KMS-11 (cell line): ENCODE results near the gene SFT2D2.
"Not testable (repeated sequence)": the region's sequence is repeated elsewhere in the genome, so short reads cannot be mapped to it uniquely, and the experiment has no call there.

ENCODE experiments used
- H2AFZ ChIP-seq: fragments of 200-600 bp; sonication (generic); 2 replicates; pipeline ENCODE4 v1.6.1; 2016; ENCODE audit warnings: antibody characterized with exemption, mixed run types, low read depth
- H3K27ac ChIP-seq: fragments of 200-600 bp; sonication (generic); 2 replicates; pipeline ENCODE4 v1.6.1; 2016; ENCODE audit warnings: mild to moderate bottlenecking, mixed run types
- H3K27me3 ChIP-seq: fragments of 200-600 bp; sonication (generic); 2 replicates; pipeline ENCODE4 v1.6.1; 2017; ENCODE audit warnings: mild to moderate bottlenecking, low read depth, mixed run types, moderate library complexity; ENCODE audit not compliant: insufficient read depth
- H3K36me3 ChIP-seq: fragments of 200-600 bp; sonication (generic); 2 replicates; pipeline ENCODE4 v1.6.1; 2017; ENCODE audit warnings: mild to moderate bottlenecking, mixed run types; ENCODE audit not compliant: insufficient read depth
- H3K4me1 ChIP-seq: fragments of 200-600 bp; sonication (generic); 2 replicates; pipeline ENCODE4 v1.6.1; 2016; ENCODE audit warnings: mild to moderate bottlenecking, low read depth, mixed run types; ENCODE audit not compliant: poor library complexity, severe bottlenecking
- H3K4me2 ChIP-seq: fragments of 200-600 bp; sonication (generic); 2 replicates; pipeline ENCODE4 v1.7.0; 2016; ENCODE audit warnings: mild to moderate bottlenecking, mixed run types
- H3K4me3 ChIP-seq: fragments of 200-600 bp; sonication (generic); IDR thresholded peaks from 2 replicates; pipeline ENCODE4 v1.6.1; 2017; ENCODE audit warnings: low read depth, low read length, mixed read lengths; ENCODE audit not compliant: insufficient read depth
- H3K79me2 ChIP-seq: fragments of 200-600 bp; sonication (generic); 2 replicates; pipeline ENCODE4 v1.6.1; 2016; ENCODE audit warnings: low read depth, mixed run types; ENCODE audit not compliant: insufficient read depth
- H3K9ac ChIP-seq: fragments of 200-600 bp; sonication (generic); 2 replicates; pipeline ENCODE4 v1.6.1; 2016; ENCODE audit warnings: mild to moderate bottlenecking, mixed run types
- H4K20me1 ChIP-seq: fragments of 200-600 bp; sonication (generic); 2 replicates; pipeline ENCODE4 v1.6.1; 2016; ENCODE audit warnings: mild to moderate bottlenecking, mixed run types; ENCODE audit not compliant: insufficient read depth
- CTCF ChIP-seq: fragments of 200-600 bp; sonication (generic); conservative IDR thresholded peaks from 2 replicates; pipeline ENCODE4 v1.6.1; 2017; ENCODE audit warnings: low read depth, mild to moderate bottlenecking, antibody characterized with exemption, low read length, moderate library complexity, mixed read lengths

SFT2D2 gene

DNA sequence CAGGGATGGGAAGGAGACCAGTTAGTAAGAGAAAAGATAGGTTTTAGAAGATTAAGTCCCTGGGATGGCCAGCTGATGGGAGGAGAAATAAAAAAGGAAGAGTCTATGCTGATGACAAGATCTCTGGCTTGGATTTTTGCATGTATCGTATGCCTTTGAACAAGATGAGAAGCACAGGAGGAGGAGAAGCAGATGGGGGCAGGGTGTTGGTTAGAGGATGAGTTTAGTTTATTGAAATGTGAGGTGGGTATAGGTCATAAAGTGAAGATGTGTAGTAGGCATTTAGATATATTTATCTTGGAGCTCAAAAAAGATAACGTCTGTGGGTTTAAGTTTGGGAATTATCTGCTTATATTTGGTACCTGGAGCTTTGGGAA, 45.7 kb upstream of the SFT2D2 start:
- Histone ChIP-seq H3K9ac (peak overlapping the region; percentile 73), H3K4me3 (peak overlapping the region; percentile 98), H3K4me1 (peaks cover 21% of the 10 kb centered on the region), H4K20me1 (no peaks in the 10 kb centered on the region), H3K36me3 (no peaks in the 10 kb centered on the region), H3K79me2 (peaks cover 45% of the 10 kb centered on the region), H3K27me3 (no peaks in the 10 kb centered on the region), H2AFZ (peak overlapping the region; percentile 80), H3K27ac (peak overlapping the region; percentile 73), H3K4me2 (peak overlapping the region; percentile 77)
- no peak for TF ChIP-seq CTCF

DNA sequence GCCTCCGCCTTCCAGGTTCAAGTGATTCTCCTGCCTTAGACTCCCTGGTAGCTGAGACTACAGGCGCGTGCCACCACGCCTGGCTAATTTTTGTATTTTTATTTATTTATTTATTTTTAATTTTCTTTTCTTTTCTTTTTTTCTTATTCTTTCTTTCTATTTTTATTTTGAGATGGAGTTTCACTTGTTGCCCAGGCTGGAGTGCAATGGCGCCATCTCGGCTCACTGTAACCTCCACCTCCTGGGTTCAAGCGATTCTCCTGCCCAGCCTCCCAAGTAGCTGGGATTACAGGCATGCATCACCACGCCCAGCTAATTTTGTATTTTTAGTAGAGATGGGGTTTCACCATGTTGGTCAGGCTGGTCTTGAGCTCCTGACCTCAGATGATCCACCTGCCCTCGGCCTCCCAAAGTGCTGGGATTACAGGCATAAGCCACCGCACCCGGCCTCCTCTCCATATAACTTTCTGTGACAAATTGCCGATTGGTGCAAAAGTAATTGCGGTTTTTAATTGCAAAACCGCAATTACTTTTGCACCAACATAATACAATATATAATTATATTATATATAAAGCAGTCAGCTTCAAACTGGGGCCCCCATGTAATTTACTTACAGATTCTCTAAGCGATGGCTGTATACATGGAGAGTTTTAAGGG, 44.6 kb upstream of the SFT2D2 start:
- not testable (repeated sequence) for H4K20me1 ChIP-seq, H3K27ac ChIP-seq, H3K4me3 ChIP-seq, H3K36me3 ChIP-seq, H3K9ac ChIP-seq, H3K27me3 ChIP-seq, H2AFZ ChIP-seq, H3K4me2 ChIP-seq
- peaks cover 21% of the 10 kb centered on the region for H3K4me1 ChIP-seq
- peaks cover 45% of the 10 kb centered on the region for H3K79me2 ChIP-seq

- H3K9ac ChIP-seq, result no peak overlapping the region
- H3K27me3 ChIP-seq, result no peaks in the 10 kb centered on the region
- no peak overlapping the region for H2AFZ ChIP-seq
- no peak overlapping the region for H3K4me3 ChIP-seq
- no peaks in the 10 kb centered on the region for H3K4me1 ChIP-seq
- H3K27ac ChIP-seq, result no peak overlapping the region
- peaks cover 17% of the 10 kb centered on the region; the same call in 1 of the 2 replicates for H3K79me2 ChIP-seq
- no peak overlapping the region for H3K4me2 ChIP-seq
- H4K20me1 ChIP-seq, result no peaks in the 10 kb centered on the region
- TF ChIP-seq CTCF, result no peak
- no peaks in the 10 kb centered on the region for H3K36me3 ChIP-seq
These were observed 38.6 kb upstream of the SFT2D2 start for GRCh38 chr1:168187177-168187576.

GRCh38 chr1:168190403-168190802, 35.4 kb upstream of the SFT2D2 start:
- Histone ChIP-seq H3K4me2 (no peak overlapping the region), H2AFZ (no peak overlapping the region), H4K20me1 (no peaks in the 10 kb centered on the region), H3K36me3 (no peaks in the 10 kb centered on the region), H3K79me2 (no peaks in the 10 kb centered on the region), H3K27ac (no peak overlapping the region), H3K4me1 (no peaks in the 10 kb centered on the region), H3K9ac (no peak overlapping the region), H3K27me3 (no peaks in the 10 kb centered on the region), H3K4me3 (no peak overlapping the region)
- TF ChIP-seq CTCF, result no peak
